Measurements from ENCODE around the gene CADM4. TPM values are rescaled to one million over a fixed set of nuclear protein-coding genes. Genes with fewer than 3 reads are reported as not detected.

Gene CADM4
- total RNA-seq, 1 experiment from 2014 or later, result 28.7 TPM

DNA sequence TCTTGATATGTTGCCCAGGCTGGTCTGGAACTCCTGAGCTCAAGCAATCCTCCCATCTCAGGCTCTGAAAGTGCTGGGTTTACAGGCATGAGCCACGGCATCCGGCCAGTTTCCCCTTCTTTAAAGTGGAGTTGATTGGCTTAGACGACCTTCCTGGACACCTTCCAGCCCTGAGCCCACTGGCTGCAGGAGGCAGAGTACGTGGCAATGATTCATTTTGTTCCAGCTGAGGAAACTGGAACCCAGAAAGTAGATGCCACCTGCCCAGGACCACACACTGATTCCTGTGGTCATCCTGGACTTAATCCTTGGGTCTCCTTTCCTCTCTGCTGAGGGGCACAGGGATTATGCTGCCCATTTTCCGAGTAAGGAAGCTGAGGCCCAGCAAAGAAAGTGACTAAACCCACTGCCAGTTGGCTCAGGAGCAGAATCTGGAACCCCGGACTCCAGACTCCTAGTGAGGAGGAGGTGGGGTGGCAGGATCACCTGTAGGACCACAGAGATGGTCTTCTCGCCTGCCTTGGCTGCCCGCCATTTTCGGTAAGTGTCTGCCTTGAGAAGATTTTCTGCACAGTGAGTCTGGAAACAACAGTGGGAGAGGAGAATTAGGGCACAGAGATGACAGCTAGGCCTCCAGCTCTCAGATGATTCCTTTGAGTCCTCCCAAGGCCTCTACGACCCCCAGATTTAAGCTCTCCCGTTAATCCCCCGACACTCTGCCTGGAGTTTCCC, 65.1 kb downstream of the CADM4 start:
- H3K27me3 ChIP-seq (ENCODE audit: insufficient read depth, low read length), result no peaks in the 10 kb centered on the region
- peaks cover 10% of the 10 kb centered on the region; the same call in 1 of the 2 replicates for H3K79me2 ChIP-seq (ENCODE audit: insufficient read depth, low read length)
- no peak overlapping the region for H2AFZ ChIP-seq (ENCODE audit: low read depth, low read length, poor library complexity, severe bottlenecking)
- ATAC-seq, result no peak
- H3K27ac ChIP-seq (ENCODE audit: low read depth, low read length), result peak overlapping the region; percentile 70
- peak overlapping the region; percentile 81 to 85 for H3K4me3 ChIP-seq (replicated peaks in 1 of 2; ENCODE audit: low read depth in 1 of 2, low read length in 2 of 2)
- H4K20me1 ChIP-seq (ENCODE audit: insufficient read depth), result no peaks in the 10 kb centered on the region
- POLR2A ChIA-PET, result interaction anchor here (0.6 to 1.8 kb wide), 2 partner anchors 22 to 29 kb away, joined by 3 to 6 read pairs; partner anchors contain the start of genes IRGQ and ZNF576
- no peaks in the 10 kb centered on the region for H3K9me3 ChIP-seq (ENCODE audit: control insufficient read depth in 1 of 2, insufficient read depth in 1 of 2, low read depth in 1 of 2, low read length in 2 of 2)
- TF ChIP-seq, protein P1, sequence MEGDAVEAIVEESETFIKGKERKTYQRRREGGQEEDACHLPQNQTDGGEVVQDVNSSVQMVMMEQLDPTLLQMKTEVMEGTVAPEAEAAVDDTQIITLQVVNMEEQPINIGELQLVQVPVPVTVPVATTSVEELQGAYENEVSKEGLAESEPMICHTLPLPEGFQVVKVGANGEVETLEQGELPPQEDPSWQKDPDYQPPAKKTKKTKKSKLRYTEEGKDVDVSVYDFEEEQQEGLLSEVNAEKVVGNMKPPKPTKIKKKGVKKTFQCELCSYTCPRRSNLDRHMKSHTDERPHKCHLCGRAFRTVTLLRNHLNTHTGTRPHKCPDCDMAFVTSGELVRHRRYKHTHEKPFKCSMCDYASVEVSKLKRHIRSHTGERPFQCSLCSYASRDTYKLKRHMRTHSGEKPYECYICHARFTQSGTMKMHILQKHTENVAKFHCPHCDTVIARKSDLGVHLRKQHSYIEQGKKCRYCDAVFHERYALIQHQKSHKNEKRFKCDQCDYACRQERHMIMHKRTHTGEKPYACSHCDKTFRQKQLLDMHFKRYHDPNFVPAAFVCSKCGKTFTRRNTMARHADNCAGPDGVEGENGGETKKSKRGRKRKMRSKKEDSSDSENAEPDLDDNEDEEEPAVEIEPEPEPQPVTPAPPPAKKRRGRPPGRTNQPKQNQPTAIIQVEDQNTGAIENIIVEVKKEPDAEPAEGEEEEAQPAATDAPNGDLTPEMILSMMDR (IDR thresholded peaks at IDR 0.05 in 2 of 3, conservative IDR thresholded peaks at IDR 0.05 in 1 of 3; ENCODE audit: borderline replicate concordance in 1 of 3, insufficient read depth in 1 of 3, low read depth in 2 of 3, low read length in 2 of 3), result no peak
- TF ChIP-seq ZNF274 (IDR thresholded peaks at IDR 0.05; ENCODE audit: low read depth, low read length), result no peak
- TF ChIP-seq TCF7L2 (IDR thresholded peaks at IDR 0.05; ENCODE audit: borderline replicate concordance, extremely low read depth, insufficient read depth, insufficient read length), result no peak
- TF ChIP-seq FOSL1 (IDR thresholded peaks at IDR 0.05; ENCODE audit: low read depth), result no peak
- TF ChIP-seq JUND (IDR thresholded peaks at IDR 0.05), result no peak
- TF ChIP-seq, protein P2, sequence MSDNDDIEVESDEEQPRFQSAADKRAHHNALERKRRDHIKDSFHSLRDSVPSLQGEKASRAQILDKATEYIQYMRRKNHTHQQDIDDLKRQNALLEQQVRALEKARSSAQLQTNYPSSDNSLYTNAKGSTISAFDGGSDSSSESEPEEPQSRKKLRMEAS (IDR thresholded peaks at IDR 0.05), result no peak
- TF ChIP-seq SP1 (IDR thresholded peaks at IDR 0.05; ENCODE audit: low read depth), result no peak
- TF ChIP-seq POLR2AphosphoS5 (IDR thresholded peaks at IDR 0.05; ENCODE audit: low read depth, low read length), result no peak
- TF ChIP-seq, protein P3, sequence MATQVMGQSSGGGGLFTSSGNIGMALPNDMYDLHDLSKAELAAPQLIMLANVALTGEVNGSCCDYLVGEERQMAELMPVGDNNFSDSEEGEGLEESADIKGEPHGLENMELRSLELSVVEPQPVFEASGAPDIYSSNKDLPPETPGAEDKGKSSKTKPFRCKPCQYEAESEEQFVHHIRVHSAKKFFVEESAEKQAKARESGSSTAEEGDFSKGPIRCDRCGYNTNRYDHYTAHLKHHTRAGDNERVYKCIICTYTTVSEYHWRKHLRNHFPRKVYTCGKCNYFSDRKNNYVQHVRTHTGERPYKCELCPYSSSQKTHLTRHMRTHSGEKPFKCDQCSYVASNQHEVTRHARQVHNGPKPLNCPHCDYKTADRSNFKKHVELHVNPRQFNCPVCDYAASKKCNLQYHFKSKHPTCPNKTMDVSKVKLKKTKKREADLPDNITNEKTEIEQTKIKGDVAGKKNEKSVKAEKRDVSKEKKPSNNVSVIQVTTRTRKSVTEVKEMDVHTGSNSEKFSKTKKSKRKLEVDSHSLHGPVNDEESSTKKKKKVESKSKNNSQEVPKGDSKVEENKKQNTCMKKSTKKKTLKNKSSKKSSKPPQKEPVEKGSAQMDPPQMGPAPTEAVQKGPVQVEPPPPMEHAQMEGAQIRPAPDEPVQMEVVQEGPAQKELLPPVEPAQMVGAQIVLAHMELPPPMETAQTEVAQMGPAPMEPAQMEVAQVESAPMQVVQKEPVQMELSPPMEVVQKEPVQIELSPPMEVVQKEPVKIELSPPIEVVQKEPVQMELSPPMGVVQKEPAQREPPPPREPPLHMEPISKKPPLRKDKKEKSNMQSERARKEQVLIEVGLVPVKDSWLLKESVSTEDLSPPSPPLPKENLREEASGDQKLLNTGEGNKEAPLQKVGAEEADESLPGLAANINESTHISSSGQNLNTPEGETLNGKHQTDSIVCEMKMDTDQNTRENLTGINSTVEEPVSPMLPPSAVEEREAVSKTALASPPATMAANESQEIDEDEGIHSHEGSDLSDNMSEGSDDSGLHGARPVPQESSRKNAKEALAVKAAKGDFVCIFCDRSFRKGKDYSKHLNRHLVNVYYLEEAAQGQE (IDR thresholded peaks at IDR 0.05; ENCODE audit: low read depth), result no peak
- TF ChIP-seq POLR2A (IDR thresholded peaks at IDR 0.05; ENCODE audit: borderline replicate concordance, extremely low read depth, insufficient read depth, insufficient read length), result no peak
- no peak for TF ChIP-seq EZH2phosphoT487 (IDR thresholded peaks at IDR 0.05; ENCODE audit: borderline replicate concordance)
- BruUV-seq (replicated peaks), result TSS peak; percentile 54
- H3K4me2 ChIP-seq (ENCODE audit: low read length), result peak overlapping the region; percentile 89
- intact Hi-C loops (cut with micrococcal nuclease), result loop anchor here (1.0 kb wide), 1 partner anchor 22 kb away; the partner anchor contains the start of genes IRGQ and ZNF576
- H3K9ac ChIP-seq (ENCODE audit: low read length), result peak overlapping the region; percentile 90
- peaks cover 11 to 14% of the 10 kb centered on the region in 2 experiments for H3K4me1 ChIP-seq (ENCODE audit: control insufficient read depth in 1 of 2, insufficient read depth in 2 of 2, low read length in 2 of 2)
- H3K9me2 ChIP-seq (ENCODE audit: insufficient read depth), result no peaks in the 10 kb centered on the region
- RAD21 ChIA-PET (ENCODE audit: low non-redundant PET in 1 of 2, low total read pairs in 2 of 2, uncharacterized antibody in 2 of 2, unreplicated experiment in 2 of 2), result no interaction called here
- CTCF ChIA-PET, result interaction anchor here (0.7 kb wide), 1 partner anchor 20 kb away, joined by 3 read pairs; no protein-coding TSS in a partner anchor
- no peak for DNase-seq (ENCODE audit: low read depth, low spot score)
- H3K36me3 ChIP-seq (ENCODE audit: control insufficient read depth in 1 of 2, insufficient read depth in 2 of 2, low read length in 2 of 2), result no peaks in the 10 kb centered on the region
